HG02938 (cell line): ENCODE data around the gene CDADC1.

Source experiments
- ATAC-seq: cut with Tn5 transposase; IDR thresholded peaks from one replicate; pipeline ENCODE4 v1.9.1; 2021; ENCODE audit warnings: mild to moderate bottlenecking, moderate library complexity; ENCODE audit not compliant: unreplicated experiment

The CDADC1 gene

DNA sequence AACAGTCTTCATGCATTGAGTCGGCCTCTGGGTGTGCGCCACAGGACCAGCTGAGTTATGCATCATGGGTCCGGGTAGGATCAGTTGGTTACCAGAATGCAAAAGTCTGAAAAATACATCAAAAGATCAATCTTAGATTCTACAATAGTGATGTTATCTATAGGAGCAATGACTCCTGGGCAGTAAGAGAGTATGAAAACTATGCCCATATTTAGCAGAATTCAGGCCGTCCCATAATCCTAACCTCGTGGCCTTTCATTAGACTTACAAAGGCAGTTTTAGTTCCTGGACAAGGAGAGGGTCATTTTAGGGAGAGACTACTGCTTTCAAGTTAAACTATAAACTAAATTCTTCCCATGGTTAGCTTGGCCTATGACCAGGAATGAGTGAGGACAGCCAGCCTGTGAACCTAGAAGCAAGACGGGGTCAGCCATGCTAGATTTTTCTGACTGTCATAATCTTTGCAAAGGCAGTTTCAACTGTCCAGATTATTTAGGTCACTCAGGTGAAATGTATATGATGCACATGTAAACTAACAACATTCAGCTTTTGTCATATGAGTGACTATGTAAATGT lies 11.8 kb upstream of the CDADC1 start:
- no peak for ATAC-seq

DNA sequence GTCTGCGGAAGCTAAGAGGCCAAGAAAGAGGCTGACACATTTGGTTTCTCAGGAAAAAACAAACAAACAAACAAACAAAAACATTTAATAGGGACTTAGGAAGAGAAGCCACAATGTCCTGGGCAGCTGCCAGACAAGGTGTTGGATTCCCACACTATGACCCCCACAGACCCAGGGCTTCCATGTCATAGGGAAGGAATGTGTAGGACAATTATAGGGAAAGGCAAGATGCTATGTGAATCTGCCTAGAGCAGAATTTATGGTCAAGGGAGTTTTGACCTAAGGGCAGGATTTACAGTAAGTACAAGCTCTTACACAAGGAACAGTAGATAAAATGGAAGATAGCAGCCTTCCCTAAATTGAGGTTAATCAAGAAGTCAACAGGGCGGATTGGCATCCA lies 9.1 kb upstream of the CDADC1 start:
- no peak for ATAC-seq

DNA sequence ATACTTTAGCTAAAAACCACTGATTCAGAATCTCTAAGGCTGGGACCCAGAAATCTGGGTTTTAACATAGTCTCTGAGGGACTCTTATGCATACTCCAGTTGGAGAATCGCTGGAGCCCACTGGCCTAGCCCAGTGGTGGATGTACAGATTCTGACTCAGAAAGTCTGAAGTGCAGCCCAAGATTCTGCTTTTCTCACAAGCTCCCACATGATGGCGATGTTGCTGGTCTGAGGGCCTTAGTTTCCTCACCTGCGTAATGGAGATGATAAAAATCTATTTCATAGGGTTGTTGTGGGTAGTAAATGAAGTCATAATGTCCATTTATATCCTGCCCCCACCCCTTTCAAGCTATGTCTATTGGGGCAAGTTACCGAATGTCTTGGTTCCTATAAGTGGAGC lies 7.7 kb upstream of the CDADC1 start:
- ATAC-seq: no peak

DNA sequence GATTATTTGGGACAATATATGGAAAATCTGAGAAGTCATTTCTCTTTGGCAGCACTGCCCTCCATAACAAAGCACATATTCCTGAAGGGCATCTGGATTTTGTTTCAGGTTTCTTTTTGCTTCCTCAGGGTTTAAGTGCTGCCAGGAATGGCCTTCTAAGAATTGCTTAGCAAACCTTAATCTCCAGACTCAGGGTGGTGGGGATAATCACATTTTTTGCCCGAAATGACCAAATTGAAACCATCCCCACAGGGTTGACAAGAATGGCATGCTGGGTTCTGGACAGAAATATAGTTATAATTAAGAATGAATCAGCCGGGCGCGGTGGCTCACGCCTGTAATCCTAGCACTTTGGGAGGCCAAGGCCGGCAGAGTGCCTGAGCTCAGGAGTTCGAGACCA lies 6.4 kb upstream of the CDADC1 start:
- no peak for ATAC-seq

DNA sequence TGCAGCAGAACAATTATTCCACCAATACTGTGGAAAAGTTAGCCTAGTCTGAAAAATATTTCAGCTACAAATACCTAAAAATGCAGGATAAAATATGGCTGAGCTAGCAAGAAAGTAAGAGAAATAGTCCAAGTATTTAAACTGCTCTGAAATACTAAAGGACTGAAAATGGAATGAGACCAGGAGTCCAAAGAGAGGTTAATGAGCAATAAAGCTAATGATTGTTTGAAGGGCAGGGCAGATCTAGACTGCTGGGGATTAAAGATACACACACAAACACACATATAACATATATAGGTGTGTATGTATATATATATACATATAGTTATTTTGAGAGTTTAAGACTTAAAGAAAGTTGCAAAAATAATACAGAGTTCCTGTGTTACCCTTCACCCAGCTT lies 2.6 kb upstream of the CDADC1 start:
- no peak for ATAC-seq

DNA sequence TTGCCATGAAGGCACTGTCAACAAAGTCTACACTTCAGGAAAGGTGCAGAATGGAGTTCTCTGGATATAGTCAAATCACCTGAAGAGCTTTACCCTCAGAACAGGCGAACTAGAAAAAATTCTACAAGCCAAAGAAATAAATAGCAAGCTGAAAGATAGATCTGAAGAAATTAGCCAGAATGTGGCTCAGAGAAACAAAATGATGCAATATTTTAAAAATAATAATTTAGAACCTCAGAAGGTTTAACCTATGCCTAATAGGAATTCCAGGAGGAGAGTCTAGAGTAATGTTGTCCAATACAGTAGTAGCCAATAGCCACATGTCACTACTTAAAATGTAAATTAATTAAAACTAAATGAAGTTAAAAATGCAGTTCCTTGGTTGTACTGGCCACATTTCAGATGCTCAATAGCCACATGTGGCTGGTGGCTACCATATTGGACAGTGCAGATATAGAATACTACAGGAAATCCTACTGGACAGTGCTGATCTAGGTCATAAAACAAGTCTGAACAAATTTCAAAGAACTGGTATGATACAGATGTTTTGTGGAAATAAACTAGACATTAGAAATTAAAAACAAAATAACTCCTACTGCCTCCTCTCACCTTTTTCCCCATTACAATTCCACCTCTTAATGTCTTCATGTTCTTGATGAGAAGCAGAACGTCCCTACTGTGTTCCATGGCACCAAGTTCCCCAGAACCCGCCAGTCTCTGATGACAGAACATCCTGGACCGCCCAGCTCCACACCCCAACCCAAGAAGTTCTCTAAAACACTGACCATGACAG lies 679 bp upstream of the CDADC1 start:
- peak; percentile 36 for ATAC-seq

DNA sequence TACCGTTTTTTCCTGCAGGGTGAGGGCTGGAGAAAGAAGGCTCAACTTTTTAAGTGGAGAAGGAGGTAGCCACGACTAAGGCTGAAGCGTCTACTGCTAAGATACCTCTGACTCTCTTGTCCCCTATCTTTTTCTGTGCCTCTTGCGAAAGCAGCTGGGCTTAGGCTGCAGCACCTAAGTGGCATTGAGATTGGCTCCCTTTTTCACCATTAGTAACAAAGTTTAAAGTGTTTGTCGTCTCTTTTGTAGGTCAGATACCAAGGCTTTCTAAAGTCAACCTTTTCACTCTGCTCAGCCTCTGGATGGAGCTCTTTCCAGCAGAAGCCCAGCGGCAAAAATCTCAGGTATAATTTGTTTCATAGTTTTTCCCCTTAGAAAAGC lies 887 bp downstream of the CDADC1 start:
- ATAC-seq: peak; percentile 8

DNA sequence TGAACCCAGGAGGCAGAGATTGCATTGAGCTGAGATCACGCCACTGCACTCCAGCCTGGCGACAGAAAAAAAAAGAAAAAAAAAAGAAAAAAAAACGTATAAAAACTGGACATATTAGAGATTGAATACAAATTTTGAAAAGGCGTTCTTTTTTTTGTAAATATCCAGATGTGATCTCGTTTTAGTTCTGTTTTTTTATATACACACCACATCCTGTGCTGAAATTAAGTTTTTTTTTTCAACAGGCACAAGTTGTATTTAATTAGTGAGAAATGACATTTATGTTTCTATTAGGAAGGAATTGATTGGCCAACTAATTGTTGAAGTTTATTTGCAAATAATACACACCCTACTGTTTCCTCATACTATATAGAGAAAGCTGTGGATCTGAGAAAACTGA lies 3.6 kb downstream of the CDADC1 start:
- no peak for ATAC-seq

DNA sequence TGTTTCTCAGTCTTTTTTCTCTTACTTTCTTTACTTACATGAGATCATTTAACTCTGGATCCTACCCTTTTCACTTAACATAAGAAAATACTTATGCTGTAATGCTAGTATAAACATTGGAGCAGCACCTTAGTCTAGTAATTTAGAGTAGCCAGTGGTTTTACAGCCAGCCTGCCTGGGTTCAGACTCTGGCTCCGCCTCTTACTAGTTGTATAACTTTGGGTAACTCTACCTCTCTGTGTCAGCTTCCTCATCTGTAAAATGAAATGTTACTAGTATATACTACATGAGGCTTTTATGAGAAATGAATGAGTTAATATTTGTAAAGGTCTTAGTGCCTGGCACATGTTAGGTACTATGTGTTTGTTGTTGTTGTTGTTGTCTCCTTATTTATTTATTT lies 5.6 kb downstream of the CDADC1 start:
- no peak for ATAC-seq

DNA sequence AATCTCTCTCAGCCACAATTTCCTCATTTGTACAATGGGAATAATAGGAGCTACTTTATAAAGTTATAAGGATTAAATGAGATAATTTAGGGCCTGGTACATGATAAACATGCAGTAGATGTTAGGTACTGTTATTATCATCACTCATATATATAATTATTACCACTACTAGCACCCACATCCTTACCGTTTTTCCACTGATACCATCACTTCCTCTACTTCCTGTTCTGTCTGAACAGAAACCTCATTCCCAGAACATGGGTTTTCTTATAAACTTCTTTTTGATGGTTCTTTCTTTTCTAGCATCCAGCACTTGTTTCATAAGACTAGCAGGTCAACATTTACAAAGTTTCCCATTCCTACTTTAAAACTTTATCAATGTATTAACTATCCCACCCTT lies 6.3 kb downstream of the CDADC1 start:
- ATAC-seq: no peak

DNA sequence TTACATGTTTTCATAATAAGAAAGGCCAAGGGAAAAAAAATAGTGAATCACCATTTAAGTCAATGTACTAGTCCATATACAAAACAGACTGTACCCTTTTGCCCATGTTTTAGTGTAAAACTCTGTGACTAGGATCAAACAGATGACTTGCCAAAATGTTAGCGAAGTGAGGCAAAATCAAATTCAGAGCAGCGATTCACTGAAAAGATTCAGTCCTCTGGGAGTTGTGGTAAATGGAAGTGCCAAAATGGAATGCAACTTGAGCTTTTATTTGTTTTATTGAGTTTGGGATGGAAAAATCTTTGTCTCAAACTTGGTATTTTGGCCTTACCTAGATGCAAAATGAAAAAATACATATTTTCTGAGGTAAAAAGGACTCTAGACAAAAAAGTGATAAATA lies 9.1 kb downstream of the CDADC1 start:
- ATAC-seq: no peak

DNA sequence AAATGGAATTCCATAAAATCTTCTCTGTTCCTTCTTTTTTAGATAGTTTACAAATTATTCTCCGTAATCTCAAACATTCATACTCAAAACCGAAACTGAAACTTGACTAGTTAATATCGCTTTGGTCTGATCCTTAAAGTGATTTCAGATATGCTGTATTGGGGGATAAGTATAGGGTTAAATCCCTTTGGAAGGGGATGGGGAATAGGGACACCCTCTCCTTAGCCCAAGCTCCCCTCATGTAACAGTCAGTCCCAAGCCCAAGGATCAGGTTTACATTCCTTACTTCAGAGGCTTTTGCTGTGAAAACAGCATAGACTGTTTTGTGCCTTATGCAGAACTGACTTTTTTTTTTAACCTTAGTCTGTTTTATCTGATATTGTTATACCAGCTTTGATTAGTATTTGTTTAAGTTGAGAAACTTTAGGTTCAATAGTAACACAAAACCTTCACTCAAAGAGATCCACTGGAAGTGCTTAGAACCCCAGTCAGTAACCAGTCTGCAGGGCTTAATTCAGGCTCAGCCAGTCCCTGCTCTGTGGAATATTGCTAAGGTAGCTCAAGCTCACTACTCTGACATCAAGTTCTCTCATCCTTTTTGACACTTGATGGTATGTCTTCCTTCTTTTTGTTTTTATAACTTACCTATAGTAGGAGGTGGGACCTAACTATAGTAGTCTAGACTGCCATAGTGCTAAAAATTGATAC lies 10.5 kb downstream of the CDADC1 start:
- no peak for ATAC-seq

DNA sequence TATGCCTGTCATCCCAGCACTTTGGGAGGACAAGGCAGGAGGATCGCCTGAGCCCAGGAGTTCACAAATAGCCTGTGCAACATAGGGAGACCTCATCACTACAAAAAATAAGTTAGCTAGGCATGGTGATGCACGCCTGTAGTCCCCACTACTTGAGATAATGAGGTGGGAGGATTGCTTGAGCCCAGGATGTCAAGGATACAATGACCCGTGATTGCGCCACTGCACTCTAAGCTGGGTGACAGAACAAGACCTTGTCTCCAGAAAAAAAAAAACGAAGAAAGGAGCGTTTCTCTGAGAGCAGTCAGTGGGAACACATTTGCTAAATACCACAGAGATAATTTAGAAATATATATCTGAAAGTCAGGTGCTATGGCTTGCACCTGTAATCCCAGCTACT lies 11.9 kb downstream of the CDADC1 start:
- no peak for ATAC-seq

DNA sequence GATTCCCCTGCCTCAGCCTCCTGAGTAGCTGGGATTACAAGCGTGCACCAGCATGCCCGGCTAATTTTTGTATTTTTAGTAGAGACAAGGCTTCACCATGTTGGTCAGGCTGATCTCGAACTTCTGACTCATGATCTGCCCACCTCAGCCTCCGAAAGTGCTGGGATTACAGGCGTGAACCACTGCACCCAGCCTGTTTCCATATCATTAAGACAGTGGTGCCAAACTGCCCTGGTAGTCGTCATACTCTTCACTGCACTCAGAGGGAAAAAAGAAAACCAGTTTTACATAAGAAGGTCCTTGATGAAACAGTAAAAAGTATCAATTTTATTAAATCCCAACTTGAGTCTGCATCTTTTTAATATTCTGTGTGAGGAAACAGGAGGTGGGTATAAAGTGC lies 14.9 kb downstream of the CDADC1 start:
- ATAC-seq: no peak

DNA sequence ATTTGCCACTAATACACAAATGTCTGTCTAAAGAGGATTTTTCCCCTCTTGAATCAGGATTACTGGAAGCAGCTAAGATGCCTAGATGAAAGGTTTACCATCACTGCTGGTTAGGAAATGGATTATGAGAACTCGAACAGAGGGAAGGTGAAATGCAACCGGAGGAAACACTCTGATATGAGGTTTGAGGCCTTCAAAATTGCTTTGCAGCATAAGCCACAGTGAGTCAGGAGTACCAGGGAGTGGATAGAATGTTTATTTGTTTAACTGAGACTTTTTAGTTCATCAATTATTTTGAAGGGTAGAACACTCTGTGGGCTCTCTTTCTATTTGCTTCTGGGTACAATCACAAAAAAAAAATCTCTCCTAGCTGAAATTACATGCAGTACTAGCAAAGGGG lies 18.1 kb downstream of the CDADC1 start:
- ATAC-seq: no peak

DNA sequence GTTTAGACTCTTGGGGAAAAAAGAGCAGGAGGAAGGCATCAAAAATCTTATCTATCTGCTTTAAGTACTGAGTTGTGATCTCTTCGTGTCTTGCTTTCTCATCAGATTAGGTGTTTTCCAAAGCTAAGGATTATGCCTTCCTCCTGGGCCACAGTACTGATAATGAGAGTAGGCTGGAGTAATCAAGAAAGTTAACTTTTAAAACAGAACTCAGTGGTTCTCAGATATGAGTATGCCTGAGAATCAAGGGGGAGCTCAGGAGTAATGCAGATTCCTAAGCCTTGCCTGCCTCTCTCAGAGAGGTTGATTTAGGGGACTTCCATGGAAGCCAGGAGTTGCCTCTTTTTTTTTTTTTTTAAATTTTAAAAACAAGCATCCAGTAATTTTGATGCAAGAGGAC lies 23.5 kb downstream of the CDADC1 start:
- no peak for ATAC-seq

DNA sequence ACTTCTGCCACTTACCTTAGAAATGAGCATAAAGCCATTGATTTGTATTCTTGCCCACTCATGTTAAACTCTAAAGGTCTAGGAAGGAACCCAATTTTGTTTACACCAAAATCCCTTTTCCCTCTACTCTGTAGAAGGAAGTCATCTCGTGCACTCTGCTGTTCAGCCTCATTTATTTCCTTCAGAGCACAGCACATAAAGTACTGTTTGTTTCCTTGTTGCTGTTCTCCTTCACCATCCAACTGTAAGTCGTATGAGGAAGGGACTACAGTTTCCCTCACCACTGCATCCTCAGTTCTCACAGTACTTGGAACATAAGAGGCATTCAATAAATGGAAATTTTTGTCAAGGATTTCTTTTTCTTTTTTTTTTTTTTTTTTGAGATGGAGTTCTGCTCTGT lies 24.6 kb downstream of the CDADC1 start:
- ATAC-seq: no peak

DNA sequence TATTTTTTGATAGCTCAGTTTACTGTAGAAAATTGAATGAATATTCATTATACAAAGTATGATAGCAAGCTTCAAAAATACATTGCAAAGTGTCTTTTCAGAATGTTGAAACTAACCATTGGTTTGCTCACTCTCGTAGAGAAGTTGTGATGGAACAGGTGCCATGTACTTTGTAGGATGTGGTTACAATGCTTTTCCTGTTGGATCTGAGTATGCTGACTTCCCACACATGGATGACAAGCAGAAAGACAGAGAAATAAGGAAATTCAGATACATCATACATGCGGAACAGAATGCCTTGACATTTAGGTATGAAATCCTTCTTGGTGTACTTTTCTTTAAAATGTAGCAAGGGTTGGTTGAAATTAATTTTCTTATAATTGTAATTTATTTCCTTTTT lies 30.5 kb downstream of the CDADC1 start:
- no peak for ATAC-seq

DNA sequence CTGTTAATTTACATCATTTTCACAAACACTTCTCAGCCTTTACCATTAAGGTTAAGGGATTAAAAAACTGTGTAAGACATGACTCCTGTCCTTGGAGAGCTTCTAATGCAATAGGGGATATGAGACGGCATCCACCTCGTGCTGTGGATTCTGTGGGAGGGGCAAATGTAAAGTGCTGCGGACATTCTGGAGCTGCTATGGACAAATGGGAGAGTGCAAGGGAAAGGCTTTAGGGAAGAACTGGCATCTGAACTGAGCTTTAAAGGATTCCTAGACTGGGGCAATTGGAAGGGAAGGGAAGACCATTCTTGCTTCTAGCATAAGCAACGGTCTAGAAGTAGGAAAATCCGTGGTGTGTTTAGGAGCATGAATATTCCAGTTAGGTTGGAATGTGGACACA lies 31.4 kb downstream of the CDADC1 start:
- no peak for ATAC-seq

DNA sequence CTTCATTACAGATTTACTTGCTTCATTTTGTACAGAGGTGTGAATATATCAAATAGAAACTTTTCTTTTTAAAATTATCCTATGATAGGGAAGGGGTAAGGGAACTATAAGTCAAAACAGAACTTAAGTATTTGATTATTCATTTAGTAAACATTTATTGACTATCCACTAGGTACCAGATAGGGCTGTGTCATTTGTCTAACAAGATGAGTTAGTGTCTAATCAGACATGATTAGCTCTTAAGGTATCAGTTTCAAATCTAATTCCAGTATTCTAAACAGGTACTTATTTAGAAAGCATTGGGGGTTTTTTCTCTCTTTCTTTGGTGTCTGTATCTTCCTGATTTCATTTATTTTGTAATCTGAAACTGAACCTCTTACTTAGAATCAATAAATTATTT lies 32.2 kb downstream of the CDADC1 start:
- ATAC-seq: no peak

DNA sequence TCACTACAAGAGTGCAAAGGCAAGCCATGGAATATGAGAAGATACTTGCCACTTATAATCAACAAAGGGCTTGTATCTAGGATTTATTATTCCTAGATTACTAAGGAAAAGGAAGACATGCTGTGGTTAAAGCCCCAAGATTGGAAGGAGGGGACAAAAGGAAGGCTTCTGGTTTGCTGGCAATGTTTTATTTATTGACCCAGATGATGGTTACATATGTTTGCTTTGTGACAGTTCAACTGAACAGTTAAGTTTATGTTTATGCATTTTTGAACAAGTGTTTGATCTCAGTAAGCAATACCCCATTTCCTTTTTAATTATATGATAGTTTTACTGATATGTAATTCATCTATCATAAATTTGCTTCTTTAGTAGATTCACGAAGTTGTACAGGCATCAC lies 40.3 kb downstream of the CDADC1 start:
- ATAC-seq: no peak

DNA sequence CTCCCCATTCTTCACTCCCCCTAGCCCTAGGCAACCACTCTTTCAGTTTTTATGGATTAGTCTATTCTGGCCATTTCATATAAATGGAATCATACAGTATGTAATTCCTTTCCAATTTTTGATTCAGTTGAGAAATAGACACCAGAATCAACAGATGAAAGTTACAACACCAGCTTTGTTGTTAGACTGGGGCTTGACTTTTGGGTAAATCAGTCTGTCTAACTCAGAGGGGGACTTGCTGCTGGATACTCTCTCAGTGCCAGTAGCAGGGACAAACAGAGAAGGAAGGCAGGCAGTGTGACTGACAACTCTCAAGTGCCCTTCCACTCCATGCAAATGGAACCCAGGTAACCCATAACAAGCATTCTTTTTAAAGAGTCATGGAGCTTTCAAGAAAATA lies 40.7 kb downstream of the CDADC1 start:
- ATAC-seq: no peak
